GM06990 (cell line): ENCODE data around the gene DIAPH3.

Source experiments
- DNase-seq: peaks from one replicate; pipeline ENCODE4 v3.0.0-alpha.2; 2011; ENCODE audit not compliant: insufficient read length; ENCODE audit errors: extremely low read depth
- H3K27me3 ChIP-seq: replicated peaks from 2 replicates; pipeline ENCODE4 v1.6.0; 2011; ENCODE audit warnings: low read length; ENCODE audit not compliant: control insufficient read depth, insufficient read depth
- H3K36me3 ChIP-seq: 2 replicates; pipeline ENCODE4 v1.5.1; 2011; ENCODE audit warnings: low read length; ENCODE audit not compliant: control insufficient read depth, insufficient read depth
- H3K4me3 ChIP-seq: replicated peaks from 2 replicates; pipeline ENCODE4 v1.5.1; 2011; ENCODE audit warnings: low read depth, mild to moderate bottlenecking, control low read depth, low read length
- CTCF ChIP-seq: IDR thresholded peaks from 2 replicates; pipeline ENCODE4 v1.5.1; 2011; ENCODE audit warnings: low read length, control low read depth, mild to moderate bottlenecking, inconsistent platforms; ENCODE audit not compliant: insufficient read depth, poor library complexity, severe bottlenecking

The DIAPH3 gene

GRCh38 chr13:59665184-59665583 is 498.5 kb downstream of the DIAPH3 start:
- Histone ChIP-seq H3K36me3 (no peaks in the 10 kb centered on the region), H3K4me3 (no peak overlapping the region), H3K27me3 (no peaks in the 10 kb centered on the region)
- TF ChIP-seq CTCF: no peak
- no peak for DNase-seq

GRCh38 chr13:59664586-59664985 is 499.1 kb downstream of the DIAPH3 start:
- Histone ChIP-seq H3K27me3 (no peaks in the 10 kb centered on the region), H3K4me3 (no peak overlapping the region), H3K36me3 (no peaks in the 10 kb centered on the region)
- DNase-seq: no peak
- no peak for TF ChIP-seq CTCF

- H3K27me3 ChIP-seq: no peaks in the 10 kb centered on the region
These were observed 500.0 kb downstream of the DIAPH3 start for GRCh38 chr13:59663707-59664106.

GRCh38 chr13:59660582-59660981 is 503.1 kb downstream of the DIAPH3 start:
- Histone ChIP-seq H3K4me3 (no peak overlapping the region), H3K27me3 (no peaks in the 10 kb centered on the region), H3K36me3 (no peaks in the 10 kb centered on the region)
- no peak for TF ChIP-seq CTCF
- no peak for DNase-seq

More at GRCh38 chr13:59663707-59664106, 500.0 kb downstream of the DIAPH3 start:
- no peak for TF ChIP-seq CTCF
- Histone ChIP-seq H3K36me3 (no peaks in the 10 kb centered on the region), H3K4me3 (no peak overlapping the region)
- no peak for DNase-seq

- Histone ChIP-seq H3K36me3 (no peaks in the 10 kb centered on the region), H3K27me3 (no peaks in the 10 kb centered on the region), H3K4me3 (no peak overlapping the region)
- no peak for DNase-seq
- no peak for TF ChIP-seq CTCF
These were observed 503.7 kb downstream of the DIAPH3 start for GRCh38 chr13:59659981-59660380.

GRCh38 chr13:59658738-59659330 is 504.9 kb downstream of the DIAPH3 start:
- DNase-seq: no peak
- no peaks in the 10 kb centered on the region for H3K36me3 ChIP-seq
- no peak for TF ChIP-seq CTCF
- no peaks in the 10 kb centered on the region for H3K27me3 ChIP-seq
- no peak overlapping the region for H3K4me3 ChIP-seq
